Measurements from ENCODE around the gene PROK1.

Gene PROK1

GRCh38 chr1:110484801-110485200 is 33.9 kb downstream of the PROK1 start:
- Histone ChIP-seq H3K79me2 (ENCODE audit: insufficient read depth, low read length) (no peaks in the 10 kb centered on the region), H2AFZ (ENCODE audit: low read depth, low read length) (no peak overlapping the region), H4K20me1 (ENCODE audit: insufficient read depth, low read length) (peaks cover 3% of the 10 kb centered on the region; the same call in 1 of the 2 replicates), H3K4me1 (ENCODE audit: insufficient read depth, low read length) (no peaks in the 10 kb centered on the region), H3K4me3 (ENCODE audit: low read depth in 1 of 2, low read length in 2 of 2) (no peak overlapping the region), H3K9ac (ENCODE audit: low read depth, low read length) (no peak overlapping the region), H3K27me3 (ENCODE audit: insufficient read depth, low read length, poor library complexity) (peaks cover 11% of the 10 kb centered on the region), H3K36me3 (ENCODE audit: insufficient read depth, low read length) (no peaks in the 10 kb centered on the region), H3K9me3 (ENCODE audit: insufficient read depth, low read length, severe bottlenecking) (no peaks in the 10 kb centered on the region), H3K27ac (ENCODE audit: low read length) (no peak overlapping the region), H3K4me2 (ENCODE audit: insufficient read depth, low read length) (no peak overlapping the region)
- no peak for ATAC-seq (ENCODE audit: insufficient read depth, low read depth)
- no peak for TF ChIP-seq CTCF (IDR thresholded peaks at IDR 0.05; ENCODE audit: borderline replicate concordance, extremely low read depth, low read length, poor library complexity, severe bottlenecking)
- no peak for TF ChIP-seq EZH2 (IDR thresholded peaks at IDR 0.05; ENCODE audit: borderline replicate concordance, low read depth, low read length, severe bottlenecking)
- DNase-seq, result no peak

GRCh38 chr1:110485725-110486124 is 34.8 kb downstream of the PROK1 start:
- H3K27me3 ChIP-seq (ENCODE audit: insufficient read depth, low read length, poor library complexity), result peaks cover 6% of the 10 kb centered on the region
- ATAC-seq (ENCODE audit: insufficient read depth, low read depth), result no peak
- DNase-seq, result no peak

GRCh38 chr1:110487726-110488125 is 36.8 kb downstream of the PROK1 start:
- Histone ChIP-seq H3K4me2 (ENCODE audit: insufficient read depth, low read length) (no peak overlapping the region), H3K27ac (ENCODE audit: low read length) (no peak overlapping the region), H4K20me1 (ENCODE audit: insufficient read depth, low read length) (no peaks in the 10 kb centered on the region), H3K9ac (ENCODE audit: low read depth, low read length) (no peak overlapping the region), H3K36me3 (ENCODE audit: insufficient read depth, low read length) (no peaks in the 10 kb centered on the region), H3K79me2 (ENCODE audit: insufficient read depth, low read length) (no peaks in the 10 kb centered on the region), H3K4me1 (ENCODE audit: insufficient read depth, low read length) (no peaks in the 10 kb centered on the region), H3K9me3 (ENCODE audit: insufficient read depth, low read length, severe bottlenecking) (no peaks in the 10 kb centered on the region), H2AFZ (ENCODE audit: low read depth, low read length) (no peak overlapping the region), H3K27me3 (ENCODE audit: insufficient read depth, low read length, poor library complexity) (peaks cover 6% of the 10 kb centered on the region), H3K4me3 (ENCODE audit: low read depth in 1 of 2, low read length in 2 of 2) (no peak overlapping the region)
- no peak for TF ChIP-seq CTCF (IDR thresholded peaks at IDR 0.05; ENCODE audit: borderline replicate concordance, extremely low read depth, low read length, poor library complexity, severe bottlenecking)
- TF ChIP-seq EZH2 (IDR thresholded peaks at IDR 0.05; ENCODE audit: borderline replicate concordance, low read depth, low read length, severe bottlenecking), result no peak
- no peak for ATAC-seq (ENCODE audit: insufficient read depth, low read depth)
- DNase-seq, result no peak

More at GRCh38 chr1:110485725-110486124, 34.8 kb downstream of the PROK1 start:
- no peak overlapping the region for H3K9ac ChIP-seq (ENCODE audit: low read depth, low read length)
- no peaks in the 10 kb centered on the region for H3K36me3 ChIP-seq (ENCODE audit: insufficient read depth, low read length)
- H3K79me2 ChIP-seq (ENCODE audit: insufficient read depth, low read length), result no peaks in the 10 kb centered on the region
- H3K4me3 ChIP-seq (ENCODE audit: low read depth in 1 of 2, low read length in 2 of 2), result no peak overlapping the region
- no peaks in the 10 kb centered on the region for H3K9me3 ChIP-seq (ENCODE audit: insufficient read depth, low read length, severe bottlenecking)
- H2AFZ ChIP-seq (ENCODE audit: low read depth, low read length), result no peak overlapping the region
- H3K4me1 ChIP-seq (ENCODE audit: insufficient read depth, low read length), result no peaks in the 10 kb centered on the region
- no peak overlapping the region for H3K27ac ChIP-seq (ENCODE audit: low read length)
- no peak for TF ChIP-seq EZH2 (IDR thresholded peaks at IDR 0.05; ENCODE audit: borderline replicate concordance, low read depth, low read length, severe bottlenecking)
- TF ChIP-seq CTCF (IDR thresholded peaks at IDR 0.05; ENCODE audit: borderline replicate concordance, extremely low read depth, low read length, poor library complexity, severe bottlenecking), result no peak
- no peak overlapping the region for H3K4me2 ChIP-seq (ENCODE audit: insufficient read depth, low read length)
- 0 out of 2 replicates have a peak, but pooled peaks cover under 1% of the 10 kb centered on the region for H4K20me1 ChIP-seq (ENCODE audit: insufficient read depth, low read length)

GRCh38 chr1:110488161-110488560 is 37.2 kb downstream of the PROK1 start:
- Histone ChIP-seq H3K36me3 (ENCODE audit: insufficient read depth, low read length) (no peaks in the 10 kb centered on the region), H2AFZ (ENCODE audit: low read depth, low read length) (no peak overlapping the region), H3K9ac (ENCODE audit: low read depth, low read length) (no peak overlapping the region), H3K4me2 (ENCODE audit: insufficient read depth, low read length) (no peak overlapping the region), H3K27ac (ENCODE audit: low read length) (no peak overlapping the region), H3K4me1 (ENCODE audit: insufficient read depth, low read length) (no peaks in the 10 kb centered on the region), H3K4me3 (ENCODE audit: low read depth in 1 of 2, low read length in 2 of 2) (no peak overlapping the region), H3K79me2 (ENCODE audit: insufficient read depth, low read length) (no peaks in the 10 kb centered on the region), H3K9me3 (ENCODE audit: insufficient read depth, low read length, severe bottlenecking) (no peaks in the 10 kb centered on the region), H4K20me1 (ENCODE audit: insufficient read depth, low read length) (no peaks in the 10 kb centered on the region), H3K27me3 (ENCODE audit: insufficient read depth, low read length, poor library complexity) (peaks cover 2% of the 10 kb centered on the region)
- ATAC-seq (ENCODE audit: insufficient read depth, low read depth) (no peak), DNase-seq (no peak)
- no peak for TF ChIP-seq CTCF (IDR thresholded peaks at IDR 0.05; ENCODE audit: borderline replicate concordance, extremely low read depth, low read length, poor library complexity, severe bottlenecking)
- no peak for TF ChIP-seq EZH2 (IDR thresholded peaks at IDR 0.05; ENCODE audit: borderline replicate concordance, low read depth, low read length, severe bottlenecking)
